GM19468 (cell line): ENCODE measurements around the gene PCDHA5.

Experiments
- ATAC-seq: cut with Tn5 transposase; IDR thresholded peaks from one replicate; pipeline ENCODE4 v1.9.1; 2021; ENCODE audit warnings: mild to moderate bottlenecking, moderate library complexity, moderate number of reproducible peaks; ENCODE audit not compliant: unreplicated experiment; ENCODE audit errors: extremely low read depth

The PCDHA5 gene

DNA sequence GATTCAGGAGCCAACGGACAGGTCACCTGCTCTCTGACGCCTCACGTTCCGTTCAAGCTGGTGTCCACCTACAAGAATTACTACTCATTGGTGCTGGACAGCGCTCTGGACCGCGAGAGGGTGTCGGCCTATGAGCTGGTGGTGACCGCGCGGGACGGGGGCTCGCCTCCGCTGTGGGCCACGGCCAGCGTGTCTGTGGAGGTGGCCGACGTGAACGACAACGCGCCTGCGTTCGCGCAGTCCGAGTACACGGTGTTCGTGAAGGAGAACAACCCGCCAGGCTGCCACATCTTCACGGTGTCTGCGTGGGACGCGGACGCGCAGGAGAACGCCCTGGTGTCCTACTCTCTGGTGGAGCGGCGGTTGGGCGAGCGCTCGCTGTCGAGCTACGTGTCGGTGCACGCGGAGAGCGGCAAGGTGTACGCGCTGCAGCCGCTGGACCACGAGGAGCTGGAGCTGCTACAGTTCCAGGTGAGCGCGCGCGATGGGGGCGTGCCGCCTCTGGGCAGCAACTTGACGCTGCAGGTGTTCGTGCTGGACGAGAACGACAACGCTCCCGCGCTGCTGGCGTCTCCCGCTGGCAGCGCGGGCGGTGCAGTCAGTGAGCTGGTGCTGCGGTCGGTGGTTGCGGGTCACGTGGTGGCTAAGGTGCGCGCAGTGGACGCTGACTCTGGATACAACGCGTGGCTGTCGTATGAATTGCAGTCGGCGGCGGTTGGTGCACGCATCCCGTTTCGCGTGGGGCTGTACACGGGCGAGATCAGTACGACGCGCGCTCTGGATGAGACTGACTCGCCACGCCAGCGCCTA is 36.0 kb downstream of the PCDHA5 start:
- ATAC-seq, result no peak

GRCh38 chr5:140857987-140858240 is 36.5 kb downstream of the PCDHA5 start:
- ATAC-seq, result no peak

DNA sequence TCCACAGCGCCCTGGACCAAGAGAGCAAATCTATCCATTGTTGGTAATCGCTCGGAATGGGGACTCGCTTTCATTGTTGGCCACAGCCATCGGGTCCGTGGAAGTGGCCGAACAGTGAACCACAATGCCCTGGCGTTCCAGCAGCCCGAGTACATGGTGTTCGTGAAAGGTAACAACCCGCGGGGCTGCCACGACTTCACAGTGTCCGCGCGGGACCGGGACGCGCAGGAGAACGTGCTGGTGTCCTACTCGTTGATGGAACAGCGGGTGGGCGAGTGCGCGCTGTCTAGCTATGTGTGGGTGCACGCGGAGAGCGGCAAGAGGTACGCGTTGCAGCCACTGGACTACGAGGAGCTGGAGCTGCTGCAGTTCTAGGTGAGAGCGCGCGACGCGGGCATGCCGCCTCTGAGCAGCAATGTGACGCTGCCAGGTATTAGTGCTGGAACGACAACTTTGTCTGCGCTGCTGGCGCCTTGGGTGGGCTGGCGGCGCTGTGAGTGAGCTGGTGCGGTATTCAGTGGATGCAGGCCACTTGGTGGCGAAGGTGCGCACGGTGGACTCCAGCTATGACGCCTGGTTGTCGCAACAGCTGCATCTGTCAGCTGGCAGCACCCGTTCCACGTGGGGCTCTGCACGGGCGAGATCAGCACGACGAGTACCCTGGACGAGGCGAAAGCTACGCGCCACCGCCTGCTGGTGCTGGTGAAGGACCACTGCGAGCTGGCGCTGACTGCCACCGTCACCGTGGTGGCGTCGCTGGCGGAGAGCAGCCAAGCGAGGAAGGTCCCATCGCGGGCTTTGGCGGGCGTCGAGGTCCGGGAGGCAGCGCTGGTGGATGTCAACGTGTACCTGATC is 41.3 kb downstream of the PCDHA5 start:
- no peak for ATAC-seq

DNA sequence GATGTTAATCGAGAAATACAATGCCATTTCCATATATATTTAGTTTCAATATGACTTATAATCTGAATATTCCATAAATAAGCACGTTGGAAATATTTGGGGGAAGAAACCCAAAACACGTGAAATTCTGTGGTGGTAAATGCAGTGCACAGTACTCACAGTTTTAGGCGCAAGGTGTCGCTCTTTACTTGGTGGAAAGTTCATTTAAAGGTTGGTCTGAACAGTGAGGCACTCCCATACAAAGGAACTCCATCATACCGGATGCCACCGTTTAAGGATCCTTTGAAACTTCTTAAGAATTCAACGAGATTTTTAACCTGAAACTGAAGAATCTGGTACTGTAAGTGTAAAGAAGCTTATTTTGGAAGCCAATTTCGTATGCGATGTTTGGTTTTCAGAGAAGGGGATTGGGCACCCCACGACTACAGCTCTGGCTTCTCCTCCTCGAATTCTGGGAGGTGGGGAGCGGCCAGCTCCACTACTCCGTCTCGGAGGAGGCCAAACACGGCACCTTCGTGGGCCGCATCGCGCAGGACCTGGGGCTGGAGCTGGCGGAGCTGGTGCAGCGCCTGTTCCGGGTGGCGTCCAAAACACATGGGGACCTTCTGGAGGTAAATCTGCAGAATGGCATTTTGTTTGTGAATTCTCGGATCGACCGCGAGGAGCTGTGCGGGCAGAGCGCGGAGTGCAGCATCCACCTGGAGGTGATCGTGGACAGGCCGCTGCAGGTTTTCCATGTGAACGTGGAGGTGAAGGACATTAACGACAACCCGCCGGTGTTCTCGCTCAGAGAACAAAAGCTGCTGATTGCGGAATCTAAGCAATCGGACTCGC is 47.5 kb downstream of the PCDHA5 start, which contains the start of gene PCDHA11:
Gene PCDHA11 (plus strand): TSS at position 237 of the 834 bp plus-strand sequence. CDS start 147 bp downstream, at position 384.
- no peak for ATAC-seq

DNA sequence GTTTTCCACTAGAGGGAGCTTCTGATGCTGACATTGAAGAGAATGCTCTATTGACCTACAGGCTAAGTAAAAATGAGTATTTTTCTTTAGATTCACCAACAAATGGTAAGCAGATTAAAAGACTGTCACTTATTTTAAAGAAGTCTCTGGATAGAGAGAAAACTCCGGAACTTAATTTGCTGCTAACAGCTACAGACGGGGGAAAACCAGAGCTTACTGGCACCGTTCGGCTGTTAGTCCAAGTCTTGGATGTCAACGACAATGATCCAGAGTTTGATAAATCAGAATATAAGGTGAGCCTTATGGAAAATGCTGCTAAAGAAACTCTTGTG is 48.1 kb downstream of the PCDHA5 start:
- ATAC-seq, result no peak

DNA sequence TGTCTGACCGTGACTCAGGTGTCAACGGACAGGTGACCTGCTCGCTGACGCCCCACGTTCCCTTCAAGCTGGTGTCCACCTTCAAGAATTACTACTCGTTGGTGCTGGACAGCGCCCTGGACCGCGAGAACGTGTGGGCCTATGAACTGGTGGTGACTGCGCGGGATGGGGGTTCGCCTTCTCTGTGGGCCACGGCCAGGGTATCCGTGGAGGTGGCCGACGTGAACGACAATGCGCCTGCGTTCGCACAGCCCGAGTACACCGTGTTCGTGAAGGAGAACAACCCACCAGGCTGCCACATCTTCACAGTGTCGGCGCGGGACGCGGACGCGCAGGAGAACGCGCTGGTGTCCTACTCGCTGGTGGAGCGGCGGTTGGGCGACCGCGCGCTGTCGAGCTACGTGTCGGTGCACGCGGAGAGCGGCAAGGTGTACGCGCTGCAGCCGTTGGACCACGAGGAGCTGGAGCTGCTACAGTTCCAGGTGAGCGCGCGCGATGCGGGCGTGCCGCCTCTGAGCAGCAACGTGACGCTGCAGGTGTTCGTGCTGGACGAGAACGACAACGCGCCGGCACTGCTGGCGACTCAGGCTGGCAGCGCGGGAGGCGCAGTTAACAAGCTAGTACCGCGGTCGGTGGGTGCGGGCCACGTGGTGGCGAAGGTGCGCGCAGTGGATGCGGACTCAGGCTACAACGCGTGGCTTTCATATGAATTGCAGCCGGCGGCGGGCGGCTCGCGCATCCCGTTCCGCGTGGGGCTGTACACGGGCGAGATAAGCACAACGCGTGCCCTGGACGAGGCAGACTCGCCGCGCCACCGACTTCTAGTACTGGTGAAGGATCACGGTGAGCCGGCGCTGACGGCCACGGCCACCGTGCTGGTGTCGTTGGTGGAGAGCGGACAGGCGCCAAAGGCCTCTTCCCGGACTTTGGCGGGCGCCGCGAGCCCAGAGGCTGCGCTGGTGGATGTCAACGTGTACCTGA is 49.1 kb downstream of the PCDHA5 start:
- no peak for ATAC-seq
